Measurements from ENCODE around the gene ELOVL1.

The ELOVL1 gene

DNA sequence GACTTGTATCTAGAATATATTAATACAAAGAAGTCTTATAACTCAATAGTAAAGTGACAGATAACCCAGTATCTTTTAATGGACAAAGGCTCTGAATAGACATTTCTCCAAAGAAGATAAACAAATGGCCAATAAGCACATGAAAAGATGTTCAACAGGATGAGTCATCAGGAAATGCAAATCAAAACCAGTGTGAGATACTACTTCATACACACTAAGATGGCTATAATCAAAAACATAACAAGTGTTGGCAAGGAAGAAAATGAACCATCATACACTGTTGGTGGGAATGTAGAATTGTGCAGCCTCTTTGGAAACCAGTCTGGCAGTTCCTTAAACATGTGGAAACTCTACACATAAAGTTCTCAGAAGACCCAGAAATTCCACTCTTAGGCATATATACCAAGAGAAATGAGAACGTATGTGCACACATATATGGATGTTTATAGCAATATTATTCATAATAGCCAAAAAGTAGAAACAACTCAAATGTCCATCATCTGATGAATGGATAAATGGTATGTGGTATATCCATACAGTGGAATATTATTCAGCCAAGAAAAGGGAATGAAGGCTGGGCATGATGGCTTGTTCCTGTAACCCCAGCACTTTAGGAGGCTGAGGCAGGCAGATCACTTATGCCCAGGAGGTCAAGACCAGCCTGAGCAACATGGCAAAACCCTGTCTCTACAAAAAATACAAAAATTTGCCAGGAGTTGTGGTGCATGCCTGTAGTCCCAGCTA lies 40.1 kb downstream of the ELOVL1 start:
- no peak for DNase-seq (ENCODE audit: low read depth)

- no peak for DNase-seq (ENCODE audit: low read depth)
Measured at GRCh38 chr1:43325381-43325780, 42.4 kb downstream of the ELOVL1 start.

DNA sequence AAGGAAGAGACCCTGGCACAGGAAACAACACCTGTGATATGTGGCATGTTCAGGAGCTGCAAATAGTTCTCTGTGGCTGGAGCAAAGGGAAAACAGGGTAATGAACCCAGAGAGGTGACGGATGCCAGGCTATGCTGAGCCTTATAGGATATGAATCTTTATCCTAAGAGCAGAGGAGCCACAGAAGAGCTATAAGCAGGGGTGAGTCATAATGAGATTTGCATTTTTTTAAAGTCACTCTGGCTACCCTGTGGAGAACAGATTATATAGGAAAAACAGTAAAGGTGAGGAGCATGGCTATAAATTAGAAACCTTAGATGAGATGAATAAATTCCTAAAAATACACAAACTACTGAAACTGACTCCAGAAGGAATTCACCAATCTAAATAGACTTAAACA lies 43.0 kb downstream of the ELOVL1 start:
- no peak for DNase-seq (ENCODE audit: low read depth)

- no peak for DNase-seq (ENCODE audit: low read depth)
Measured at GRCh38 chr1:43322506-43322905, 45.3 kb downstream of the ELOVL1 start.

DNA sequence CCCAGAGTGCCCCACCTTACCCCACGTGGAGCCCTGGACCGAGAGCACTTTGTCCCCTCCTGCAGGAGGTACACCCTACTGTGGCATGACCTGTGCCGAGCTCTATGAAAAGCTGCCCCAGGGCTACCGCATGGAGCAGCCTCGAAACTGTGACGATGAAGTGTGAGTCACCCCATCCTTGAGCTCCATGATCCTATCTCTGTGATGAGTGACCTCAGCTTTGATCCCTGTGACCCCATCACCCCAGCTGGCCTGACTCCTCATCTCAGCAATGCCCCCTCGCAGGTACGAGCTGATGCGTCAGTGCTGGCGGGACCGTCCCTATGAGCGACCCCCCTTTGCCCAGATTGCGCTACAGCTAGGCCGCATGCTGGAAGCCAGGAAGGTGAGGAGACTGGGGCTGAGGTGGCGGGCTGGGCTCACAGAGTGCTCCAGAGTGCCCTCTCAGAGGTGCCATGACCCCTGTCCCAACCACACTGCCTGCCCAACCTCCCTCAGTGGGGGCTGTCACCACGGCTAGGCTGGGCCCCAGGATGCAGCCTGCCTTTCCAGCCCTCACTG lies 46.4 kb downstream of the ELOVL1 start:
- DNase-seq (ENCODE audit: low read depth) = no peak

GRCh38 chr1:43319766-43320165 lies 48.0 kb downstream of the ELOVL1 start:
- no peak for DNase-seq (ENCODE audit: low read depth)

DNA sequence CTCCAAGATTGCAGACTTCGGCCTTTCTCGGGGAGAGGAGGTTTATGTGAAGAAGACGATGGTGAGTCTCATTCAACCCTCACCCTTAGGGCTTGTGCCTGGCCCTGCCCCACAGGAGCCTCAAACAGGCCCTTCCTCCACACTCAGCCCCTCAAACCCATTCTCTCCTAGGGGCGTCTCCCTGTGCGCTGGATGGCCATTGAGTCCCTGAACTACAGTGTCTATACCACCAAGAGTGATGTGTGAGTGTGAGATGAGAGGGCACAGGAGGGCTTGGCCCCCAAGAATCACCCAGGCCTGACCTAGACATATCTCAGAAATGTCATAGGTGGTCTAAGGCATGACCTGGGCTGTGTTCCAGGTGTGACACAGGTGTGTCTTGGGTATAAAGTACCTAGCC lies 48.5 kb downstream of the ELOVL1 start:
- DNase-seq (ENCODE audit: low read depth) = no peak

DNA sequence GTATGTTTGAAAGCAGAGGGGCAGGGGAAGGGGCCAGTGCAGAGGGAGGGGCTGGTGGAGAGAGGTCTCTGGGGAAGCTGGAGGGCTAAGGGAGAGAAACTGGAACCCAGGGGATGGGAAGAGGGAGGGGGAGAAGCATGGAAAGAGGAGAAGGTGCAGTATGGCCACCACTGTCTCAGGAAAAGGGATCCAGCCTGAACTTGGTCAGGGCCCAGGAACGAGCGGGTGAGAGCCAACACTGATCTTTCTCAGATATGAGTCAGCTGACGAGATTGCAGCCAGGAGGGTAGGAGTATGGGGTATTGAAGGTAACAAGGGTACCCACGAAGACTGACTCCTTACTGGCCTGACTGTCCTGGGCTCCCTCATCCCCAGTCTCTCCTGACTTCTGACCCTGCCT lies 49.0 kb downstream of the ELOVL1 start:
- no peak for DNase-seq (ENCODE audit: low read depth)

GRCh38 chr1:43317817-43318471 lies 49.9 kb downstream of the ELOVL1 start:
- DNase-seq (ENCODE audit: low read depth) = no peak

- no peak for DNase-seq (ENCODE audit: low read depth)
Measured at GRCh38 chr1:43316738-43317520, 50.9 kb downstream of the ELOVL1 start.

GRCh38 chr1:43315963-43316737 lies 51.7 kb downstream of the ELOVL1 start:
- no peak for DNase-seq (ENCODE audit: low read depth)

DNA sequence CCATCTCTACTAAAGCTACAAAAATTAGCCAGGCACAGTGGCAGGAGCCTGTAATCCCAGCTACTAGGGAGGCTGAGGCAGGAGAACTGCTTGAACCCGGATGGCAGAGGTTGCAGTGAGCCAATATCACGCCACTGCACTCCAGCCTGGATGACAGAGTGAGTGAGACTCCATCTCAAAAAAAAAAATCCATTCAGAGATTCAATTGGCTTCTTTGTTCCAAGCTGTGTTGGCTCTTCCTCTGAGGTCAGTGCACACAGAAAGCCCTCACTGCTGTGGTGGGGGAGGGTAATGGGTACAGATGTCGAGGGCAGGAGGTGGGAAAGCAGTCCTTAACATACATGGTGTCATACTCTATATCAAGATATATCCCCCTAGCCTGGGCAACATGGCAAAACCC lies 52.3 kb downstream of the ELOVL1 start:
- no peak for DNase-seq (ENCODE audit: low read depth)

DNA sequence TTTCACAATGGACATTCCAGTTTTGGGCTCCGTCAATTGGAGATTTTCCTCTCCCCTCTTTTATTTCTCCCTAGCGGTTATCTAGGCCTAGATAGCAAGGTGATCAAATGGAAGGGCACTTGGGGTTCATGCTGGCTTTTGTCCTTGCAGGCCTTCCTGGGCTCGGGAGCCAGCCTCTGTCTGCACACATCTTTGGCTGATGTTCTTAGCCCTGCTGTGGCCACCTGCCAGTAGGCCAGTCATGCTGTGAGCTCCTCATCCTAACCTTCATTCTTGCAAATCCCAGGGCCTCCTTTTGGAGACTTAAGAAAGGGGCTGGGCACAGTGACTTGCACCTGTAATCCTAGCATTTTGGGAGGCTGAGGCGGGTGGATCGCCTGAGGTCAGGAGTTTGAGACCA lies 53.6 kb downstream of the ELOVL1 start:
- DNase-seq (ENCODE audit: low read depth) = no peak

GRCh38 chr1:43313771-43314170 lies 54.0 kb downstream of the ELOVL1 start:
- DNase-seq (ENCODE audit: low read depth) = no peak

All from activated T-cell treated with anti-CD3 and anti-CD28 coated beads for 48 hours (primary cell).